Peyer's patch (tissue), 4 donors: Measurements from ENCODE around the gene ANKRD16.

Experiments
- CTCF ChIP-seq, 6 experiments: fragments of 450-650 bp in 4 of 6; fragments of 200-600 bp in 2 of 6; sonication (generic) in 1 of 6; IDR thresholded peaks; one replicate each; pipeline ENCODE4 v1.5.1; 2017 to 2019; ENCODE audit warnings: antibody characterized with exemption in 6 of 6, mild to moderate bottlenecking in 3 of 6, moderate library complexity in 1 of 6
- POLR2A ChIP-seq, 2 donors: fragments of 450-650 bp; IDR thresholded peaks; one replicate each; pipeline ENCODE4 v1.5.1; 2017; ENCODE audit warnings: antibody characterized with exemption in 2 of 2, mild to moderate bottlenecking in 2 of 2, moderate library complexity in 2 of 2

DNA sequence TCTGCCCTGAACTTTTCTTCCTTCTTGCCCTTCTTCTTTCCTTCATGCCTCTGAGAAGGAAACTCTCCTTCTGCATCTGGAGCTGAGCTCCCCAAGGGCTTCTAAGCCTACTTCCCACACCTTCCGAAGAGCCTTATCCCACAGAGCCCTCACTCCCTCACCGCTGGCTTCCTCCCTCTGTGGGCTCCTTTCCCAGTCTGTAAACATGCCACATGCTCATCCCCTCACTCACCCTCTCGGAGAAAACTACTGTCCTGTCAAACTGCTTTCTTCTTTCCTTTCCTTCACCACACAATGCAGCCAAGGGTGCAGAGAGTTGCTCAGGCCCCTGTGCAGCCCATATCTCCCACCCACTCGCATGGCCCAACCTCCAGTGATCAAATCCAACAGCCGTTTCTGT lies 18.1 kb downstream of the ANKRD16 start:
- TF ChIP-seq POLR2A (IDR thresholded peaks at IDR 0.05) (no peak), CTCF (IDR thresholded peaks at IDR 0.05) (no peak)
